GM12878 (cell line): ENCODE data around the gene SLX4IP. TPM values are rescaled to one million over a fixed set of nuclear protein-coding genes. Genes with fewer than 3 reads are reported as not detected.
A peak's percentile ranks its signal among the peaks of the same experiment; 100 is the strongest.

Experiments used
- ATAC-seq: fragments of 200-7000 bp; cut with Tn5 transposase; 3 replicates; pipeline ENCODE4 v1.9.1; 2020; ENCODE audit warnings: mild to moderate bottlenecking, moderate library complexity
- BruUV-seq: library from RNA; stranded (reverse); fragments of 400-500 nt; replicated peaks from 2 replicates; lab custom pipeline; 2021; lab: Mats Ljungman, UMichigan
- CTCF ChIA-PET: fragments of 300-600 bp; sonication (Branson Sonifier 250); formaldehyde crosslinking; extraction: SDS; loops from one replicate; lab custom pipeline; 2021; ENCODE audit warnings: inconsistent platforms; lab: Yijun Ruan, JAX
- POLR2A ChIA-PET: fragments of 350-600 bp; formaldehyde crosslinking; extraction: SDS; loops from one replicate; lab custom pipeline; 2021; ENCODE audit warnings: inconsistent platforms; lab: Charles Lee
- RAD21 ChIA-PET: fragments of 300-600 bp; sonication (Branson Sonifier 250); formaldehyde crosslinking; loops from one replicate; lab custom pipeline; 2023; ENCODE audit warnings: antibody characterized with exemption; ENCODE audit not compliant: unreplicated experiment; lab: Charles Lee
- SMC1A ChIA-PET: fragments of 300-600 bp; sonication (Branson Sonifier 250); formaldehyde crosslinking; loops from one replicate; lab custom pipeline; 2023; ENCODE audit not compliant: unreplicated experiment, uncharacterized antibody; lab: Charles Lee
- DNase-seq: peaks from one replicate; pipeline ENCODE4 v3.0.0-alpha.2; 2011; ENCODE audit warnings: low read depth, low spot score
- FAIRE-seq: peaks from 3 replicates; lab custom pipeline; 2011; peaks lifted over from hg19 to GRCh38; lab: Jason Lieb, UNC
- H2AFZ ChIP-seq: 2 replicates; pipeline ENCODE4 v1.6.0; 2011; ENCODE audit warnings: low read depth, low read length, control low read depth; ENCODE audit not compliant: control insufficient read depth
- H3K27ac ChIP-seq: 2 replicates; pipeline ENCODE4 v1.5.1; 2011; ENCODE audit warnings: control low read depth; ENCODE audit not compliant: control insufficient read depth, insufficient read depth
- H3K27me3 ChIP-seq, 2 experiments: replicated peaks in 1 of 2; 2 replicates each; pipeline versions ENCODE4 v1.6.0 to v1.6.1; 2011; ENCODE audit warnings: low read length in 1 of 2; ENCODE audit not compliant: control insufficient read depth in 2 of 2, insufficient read depth in 2 of 2
- H3K36me3 ChIP-seq, 2 experiments: 2 replicates each; pipeline ENCODE4 v1.5.1; 2011; ENCODE audit warnings: low read length in 1 of 2; ENCODE audit not compliant: control insufficient read depth in 2 of 2, insufficient read depth in 2 of 2
- H3K4me1 ChIP-seq: 2 replicates; pipeline ENCODE4 v1.6.1; 2011; ENCODE audit warnings: mild to moderate bottlenecking, low read length, moderate library complexity, mixed read lengths; ENCODE audit not compliant: control insufficient read depth, insufficient read depth
- H3K4me2 ChIP-seq: 2 replicates; pipeline ENCODE4 v1.6.0; 2011; ENCODE audit warnings: control low read depth; ENCODE audit not compliant: control insufficient read depth, insufficient read depth
- H3K4me3 ChIP-seq: fragments of 200-600 bp; sonication (generic); 2 replicates; pipeline ENCODE4 v1.5.1; 2016
- H3K79me2 ChIP-seq: 2 replicates; pipeline ENCODE4 v1.6.0; 2011; ENCODE audit warnings: low read length; ENCODE audit not compliant: control insufficient read depth, insufficient read depth
- H3K9ac ChIP-seq: 2 replicates; pipeline ENCODE4 v1.8.0; 2011; ENCODE audit warnings: low read length, control low read depth, mixed read lengths; ENCODE audit not compliant: control insufficient read depth, insufficient read depth
- H3K9me3 ChIP-seq: replicated peaks from 3 replicates; pipeline ENCODE4 v1.5.1; 2011; ENCODE audit warnings: mild to moderate bottlenecking, low read length; ENCODE audit not compliant: control insufficient read depth, insufficient read depth
- H4K20me1 ChIP-seq: 2 replicates; pipeline ENCODE4 v1.6.0; 2011; ENCODE audit not compliant: control insufficient read depth, insufficient read depth
- ATF7 ChIP-seq: fragments of 450-650 bp; IDR thresholded peaks from 2 replicates; pipeline ENCODE4 v1.6.1; 2016; ENCODE audit warnings: low read depth, mild to moderate bottlenecking
- CBX5 ChIP-seq: sonication (generic); IDR thresholded peaks from 2 replicates; pipeline ENCODE4 v1.6.1; 2016; ENCODE audit warnings: low read depth, moderate library complexity, mild to moderate bottlenecking, inconsistent platforms
- CHD1 ChIP-seq: IDR thresholded peaks from 2 replicates; pipeline ENCODE4 v1.6.1; 2012; ENCODE audit warnings: low read depth, low read length, improper control_type of control experiment
- DPF2 ChIP-seq: fragments of 450-650 bp; IDR thresholded peaks from 2 replicates; pipeline ENCODE4 v1.6.1; 2017; ENCODE audit warnings: mild to moderate bottlenecking
- EP300 ChIP-seq, 2 experiments: fragments of 150-350 bp in 1 of 2; IDR thresholded peaks; 2 replicates each; pipeline ENCODE4 v1.6.1; 2011 to 2012; ENCODE audit warnings: low read depth in 2 of 2, low read length in 2 of 2, borderline replicate concordance in 1 of 2, improper control_type of control experiment in 1 of 2, inconsistent platforms in 1 of 2; ENCODE audit not compliant: control insufficient read depth in 1 of 2
- IRF5 ChIP-seq: fragments of 450-650 bp; IDR thresholded peaks from 2 replicates; pipeline ENCODE4 v1.6.1; 2017; ENCODE audit warnings: borderline replicate concordance
- NFXL1 ChIP-seq: fragments of 450-650 bp; IDR thresholded peaks from 2 replicates; pipeline ENCODE4 v1.6.1; 2017; ENCODE audit warnings: antibody characterized with exemption, mild to moderate bottlenecking, borderline replicate concordance
- NFYB ChIP-seq: IDR thresholded peaks from 2 replicates; pipeline ENCODE4 v1.6.1; 2011; ENCODE audit warnings: low read depth, mild to moderate bottlenecking, low read length, improper control_type of control experiment, moderate library complexity; ENCODE audit not compliant: insufficient read depth
- PKNOX1 ChIP-seq: fragments of 450-650 bp; IDR thresholded peaks from 2 replicates; pipeline ENCODE4 v1.6.1; 2016; ENCODE audit warnings: mild to moderate bottlenecking
- PRDM15 ChIP-seq: fragments of 450-650 bp; formaldehyde crosslinking; IDR thresholded peaks from 2 replicates; pipeline ENCODE4 v1.4.0; 2020; ENCODE audit warnings: mild to moderate bottlenecking, moderate library complexity
- RAD51 ChIP-seq: fragments of 450-650 bp; IDR thresholded peaks from 2 replicates; pipeline ENCODE4 v1.6.1; 2016; ENCODE audit warnings: moderate library complexity, mild to moderate bottlenecking, inconsistent platforms
- SIX5 ChIP-seq: IDR thresholded peaks from 2 replicates; pipeline ENCODE4 v1.6.1; 2011; ENCODE audit warnings: mild to moderate bottlenecking, low read depth, low read length, moderate library complexity; ENCODE audit not compliant: severe bottlenecking
- SUPT20H ChIP-seq: IDR thresholded peaks from 2 replicates; pipeline ENCODE4 v1.6.1; 2011; ENCODE audit warnings: low read depth, mild to moderate bottlenecking, low read length, moderate library complexity, borderline replicate concordance; ENCODE audit not compliant: control insufficient read depth
- TARDBP ChIP-seq: IDR thresholded peaks from 2 replicates; pipeline ENCODE4 v1.6.1; 2016; ENCODE audit warnings: borderline replicate concordance
- ZNF622 ChIP-seq: fragments of 450-650 bp; IDR thresholded peaks from 2 replicates; pipeline ENCODE4 v1.6.1; 2017; ENCODE audit warnings: mild to moderate bottlenecking, inconsistent platforms
- WGBS: methylation state at CpG from one replicate; pipeline ENCODE4 v1.1.6; 2016; ENCODE audit warnings: low lambda C conversion rate; ENCODE audit not compliant: insufficient replicate concordance, insufficient coverage; ENCODE audit errors: missing lambda C conversion rate; 5-methylcytosine and 5-hydroxymethylcytosine counted together
- in situ Hi-C: fragments of 300-500 bp; cut with MboI; formaldehyde crosslinking; loops from 9 replicates; pipeline ENCODE4 v1.14.3; 2018; ENCODE audit warnings: mixed read lengths
- intact Hi-C: fragments of 100-400 bp; cut with micrococcal nuclease; formaldehyde crosslinking; loops from one replicate; pipeline ENCODE4 v1.14.2; 2022; ENCODE audit not compliant: unreplicated experiment
- polyA plus RNA-seq, 11 experiments: library from polyadenylated mRNA; depleted of rRNA in 4 of 11; unstranded in 6 of 11; stranded (reverse) in 5 of 11; fragments of >200 nt; fragmentation: Nextera tagmentation in 4 of 11; fragmentation: Illumina TruSeq in 1 of 11; extraction: Ambion mirVana in 4 of 11; extraction: Trizol in 1 of 11; gene quantifications; 1 replicate in 1 of 11; 2 replicates in 10 of 11; pipeline versions ENCODE4 v1.2.1 to v1.2.3, GENCODE V29; 2011 to 2016; ENCODE audit warnings: inconsistent platforms in 2 of 11, missing spikeins in 2 of 11, low read depth in 1 of 11
- total RNA-seq, 4 experiments: library from RNA; depleted of rRNA in 3 of 4; stranded (reverse); fragments of >200 nt in 3 of 4; fragmentation: Illumina TruSeq in 1 of 4; extraction: Trizol in 1 of 4; gene quantifications; 2 replicates each; pipeline versions ENCODE4 v1.2.1 to v1.2.3, GENCODE V29; 2013 to 2021

The SLX4IP gene
- total and polyA plus RNA-seq, 10 of the 15 experiments (the other 5 are each of a cell fraction or from before 2014, with no cell fraction given), result 2.2 to 11.0 (median 6.3) TPM

GRCh38 chr20:10412591-10413408 is 22.3 kb upstream of the SLX4IP start:
- ChIA-PET RAD21 (interaction anchor here (0.8 to 1.8 kb wide), 20 partner anchors 11 to 433 kb away, joined by 3 to 11 read pairs (median 5); partner anchors contain the start of gene SLX4IP), POLR2A (interaction anchor here (0.5 to 0.6 kb wide), 2 partner anchors 25 to 65 kb away, joined by 3 to 6 read pairs; no protein-coding TSS in a partner anchor), SMC1A (interaction anchor here (0.9 to 4.1 kb wide), 18 partner anchors 11 to 434 kb away, joined by 3 to 43 read pairs (median 5); partner anchors contain the start of genes MKKS and SLX4IP), CTCF (interaction anchor here (1.0 to 5.8 kb wide), 23 partner anchors 10 to 796 kb away, joined by 3 to 63 read pairs (median 5); no protein-coding TSS in a partner anchor)
- no peak overlapping the region for H3K9ac ChIP-seq
- ATAC-seq, result peak; percentile 85
- peaks cover 2 to 9% of the 10 kb centered on the region in 2 experiments for H3K36me3 ChIP-seq
- no peaks in the 10 kb centered on the region for H3K27me3 ChIP-seq
- no peaks in the 10 kb centered on the region for H3K9me3 ChIP-seq
- H3K4me3 ChIP-seq, result no peak overlapping the region
- no peak overlapping the region for H3K27ac ChIP-seq
- no peak overlapping the region for H2AFZ ChIP-seq
- no peaks in the 10 kb centered on the region for H3K79me2 ChIP-seq
- 56% methylated on average over 5 of the region's 5 CpGs for WGBS
- no peak for FAIRE-seq
- H4K20me1 ChIP-seq, result no peaks in the 10 kb centered on the region
- peaks cover 8% of the 10 kb centered on the region for H3K4me1 ChIP-seq
- in situ Hi-C loops (no loop called here), intact Hi-C loops (loop anchor here (5.0 to 10.0 kb wide), 3 partner anchors 95 to 435 kb away; no protein-coding TSS in a partner anchor)
- no peak overlapping the region for H3K4me2 ChIP-seq
- DNase-seq, result no peak
- no TSS peak for BruUV-seq
- TF ChIP-seq SUPT20H, result no peak
- no peak for TF ChIP-seq TARDBP
- no peak for TF ChIP-seq RAD51
- TF ChIP-seq CHD1, result no peak
- no peak for TF ChIP-seq CBX5
- TF ChIP-seq DPF2, result no peak
- TF ChIP-seq IRF5, result no peak
- TF ChIP-seq ZNF622, result no peak
- TF ChIP-seq EP300 (IDR thresholded peaks at IDR 0.05; ENCODE audit: borderline replicate concordance in 1 of 2, control insufficient read depth in 1 of 2, low read depth in 2 of 2, low read length in 2 of 2), result peak; percentile 26 to 53; a peak in 2 of 4 replicates
- TF ChIP-seq SIX5, result no peak
- TF ChIP-seq ATF7, result peak; percentile 24; the same call in 1 of the 2 replicates
- TF ChIP-seq NFXL1, result no peak
- no peak for TF ChIP-seq PRDM15
- TF ChIP-seq NFYB, result no peak
- peak; percentile 20; the same call in 1 of the 2 replicates for TF ChIP-seq PKNOX1
